SU-DHL-6 (cell line): ENCODE results near the gene CCDC30.

Experiments
- H2AFZ ChIP-seq: fragments of 200-600 bp; sonication (generic); 2 replicates; pipeline ENCODE4 v1.6.1; 2014; ENCODE audit warnings: low read depth, mild to moderate bottlenecking, moderate library complexity, mixed read lengths, antibody characterized with exemption, low read length; ENCODE audit not compliant: severe bottlenecking
- H3F3A ChIP-seq: fragments of 200-600 bp; shearing (Covaris generic); 2 replicates; pipeline ENCODE4 v1.6.0; 2016; ENCODE audit warnings: antibody characterized with exemption, mild to moderate bottlenecking; ENCODE audit not compliant: insufficient read depth
- H3K27ac ChIP-seq: fragments of 200-600 bp; sonication (generic); 2 replicates; pipeline ENCODE4 v1.5.1; 2016; ENCODE audit warnings: low read depth, mild to moderate bottlenecking, low read length, moderate library complexity, mixed read lengths
- H3K27me3 ChIP-seq: fragments of 200-600 bp; sonication (generic), shearing (Covaris generic); 2 replicates; pipeline ENCODE4 v1.6.0; 2014; ENCODE audit warnings: mild to moderate bottlenecking, low read length
- H3K36me3 ChIP-seq: fragments of 200-600 bp; sonication (generic); 2 replicates; pipeline ENCODE4 v1.6.1; 2014; ENCODE audit warnings: mild to moderate bottlenecking, low read length, mixed read lengths
- H3K4me2 ChIP-seq: fragments of 300-600, 200-600 bp; shearing (Covaris generic), sonication (generic); 2 replicates; pipeline ENCODE4 v1.6.0; 2014; ENCODE audit warnings: low read length, low read depth, mild to moderate bottlenecking; ENCODE audit not compliant: poor library complexity, severe bottlenecking
- H3K4me3 ChIP-seq: fragments of 200-600 bp; sonication (generic); 2 replicates; pipeline ENCODE4 v1.5.1; 2014; ENCODE audit warnings: antibody characterized with exemption, low read length, mild to moderate bottlenecking, mixed read lengths; ENCODE audit not compliant: insufficient read depth, poor library complexity, severe bottlenecking
- H3K79me2 ChIP-seq: fragments of 200-600 bp; sonication (generic); 2 replicates; pipeline ENCODE4 v1.6.1; 2014; ENCODE audit warnings: mild to moderate bottlenecking, low read length, moderate library complexity; ENCODE audit not compliant: insufficient read depth
- H3K9ac ChIP-seq: fragments of 200-600 bp; sonication (generic); 2 replicates; pipeline ENCODE4 v1.7.0; 2014; ENCODE audit warnings: mild to moderate bottlenecking, low read length
- H3K9me2 ChIP-seq: fragments of 200-600 bp; sonication (generic); replicated peaks from 2 replicates; pipeline ENCODE4 v1.6.1; 2014; ENCODE audit warnings: low read length; ENCODE audit not compliant: insufficient read depth
- H3K9me3 ChIP-seq: fragments of 200-600 bp; sonication (generic); 2 replicates; pipeline ENCODE4 v1.6.1; 2014; ENCODE audit warnings: low read length, mixed read lengths; ENCODE audit not compliant: insufficient read depth
- H4K20me1 ChIP-seq: fragments of 200-600 bp; sonication (generic); 2 replicates; pipeline ENCODE4 v1.6.1; 2014; ENCODE audit warnings: low read depth, mild to moderate bottlenecking, antibody characterized with exemption, low read length, moderate library complexity, mixed read lengths
- CTCF ChIP-seq: fragments of 200-600 bp; sonication (generic); IDR thresholded peaks from one replicate; pipeline ENCODE4 v1.5.1; 2017; ENCODE audit warnings: antibody characterized with exemption, mild to moderate bottlenecking, low read length, moderate library complexity; ENCODE audit not compliant: insufficient read depth, poor library complexity, severe bottlenecking
- EZH2phosphoT487 ChIP-seq: fragments of 200-600 bp; sonication (generic), shearing (Covaris generic); conservative IDR thresholded peaks from 2 replicates; pipeline ENCODE4 v1.6.1; 2018; ENCODE audit warnings: mild to moderate bottlenecking, antibody characterized with exemption, low read length, moderate library complexity, mixed read lengths

The CCDC30 gene

DNA sequence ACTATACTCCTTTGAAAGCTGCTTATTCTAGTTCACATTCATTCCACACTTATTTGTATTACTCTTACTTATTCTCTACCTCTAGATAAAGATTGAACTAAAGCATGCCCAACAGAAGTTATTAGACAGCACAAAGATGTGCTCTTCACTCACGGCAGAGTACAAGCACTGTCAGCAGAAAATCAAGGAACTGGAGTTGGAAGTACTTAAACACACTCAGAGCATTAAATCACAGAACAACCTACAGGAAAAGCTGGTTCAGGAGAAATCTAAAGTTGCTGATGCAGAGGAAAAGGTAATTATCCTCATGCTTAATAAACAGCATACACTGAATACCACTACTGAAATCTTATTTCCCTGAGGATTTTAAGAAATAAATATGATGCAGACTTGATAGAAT lies 113.8 kb downstream of the CCDC30 start:
- H3K79me2 ChIP-seq: no peaks in the 10 kb centered on the region
- no peak overlapping the region for H3K4me3 ChIP-seq
- H3K9ac ChIP-seq: no peak overlapping the region
- no peak for TF ChIP-seq EZH2phosphoT487
- H3K36me3 ChIP-seq: no peaks in the 10 kb centered on the region
- H3K27ac ChIP-seq: no peak overlapping the region
- no peaks in the 10 kb centered on the region for H3K9me3 ChIP-seq
- no peaks in the 10 kb centered on the region for H3K27me3 ChIP-seq
- H2AFZ ChIP-seq: no peak overlapping the region
- no peaks in the 10 kb centered on the region for H3F3A ChIP-seq
- no peaks in the 10 kb centered on the region for H3K9me2 ChIP-seq
- H4K20me1 ChIP-seq: no peaks in the 10 kb centered on the region
- H3K4me2 ChIP-seq: no peak overlapping the region

- Histone ChIP-seq H3K79me2 (no peaks in the 10 kb centered on the region), H2AFZ (no peak overlapping the region), H3K27me3 (no peaks in the 10 kb centered on the region), H3K9me3 (peaks cover 18% of the 10 kb centered on the region; the same call in 1 of the 2 replicates), H4K20me1 (no peaks in the 10 kb centered on the region), H3K27ac (no peak overlapping the region), H3K9ac (no peak overlapping the region), H3K9me2 (no peaks in the 10 kb centered on the region), H3K36me3 (no peaks in the 10 kb centered on the region), H3F3A (no peaks in the 10 kb centered on the region), H3K4me3 (no peak overlapping the region), H3K4me2 (no peak overlapping the region)
- no peak for TF ChIP-seq EZH2phosphoT487
- TF ChIP-seq CTCF: no peak
Observed at GRCh38 chr1:42586016-42586415, 122.9 kb downstream of the CCDC30 start.

- H4K20me1 ChIP-seq: no peaks in the 10 kb centered on the region
- H3K9me3 ChIP-seq: peaks cover 18% of the 10 kb centered on the region; the same call in 1 of the 2 replicates
- H3K79me2 ChIP-seq: no peaks in the 10 kb centered on the region
- no peaks in the 10 kb centered on the region for H3K27me3 ChIP-seq
- H3K4me3 ChIP-seq: no peak overlapping the region
- no peaks in the 10 kb centered on the region for H3K36me3 ChIP-seq
- H3K27ac ChIP-seq: no peak overlapping the region
- no peak for TF ChIP-seq EZH2phosphoT487
- no peak for TF ChIP-seq CTCF
- no peak overlapping the region for H2AFZ ChIP-seq
- no peak overlapping the region for H3K4me2 ChIP-seq
- H3F3A ChIP-seq: no peaks in the 10 kb centered on the region
- no peaks in the 10 kb centered on the region for H3K9me2 ChIP-seq
- H3K9ac ChIP-seq: no peak overlapping the region
Observed at GRCh38 chr1:42587753-42588152, 124.7 kb downstream of the CCDC30 start.

DNA sequence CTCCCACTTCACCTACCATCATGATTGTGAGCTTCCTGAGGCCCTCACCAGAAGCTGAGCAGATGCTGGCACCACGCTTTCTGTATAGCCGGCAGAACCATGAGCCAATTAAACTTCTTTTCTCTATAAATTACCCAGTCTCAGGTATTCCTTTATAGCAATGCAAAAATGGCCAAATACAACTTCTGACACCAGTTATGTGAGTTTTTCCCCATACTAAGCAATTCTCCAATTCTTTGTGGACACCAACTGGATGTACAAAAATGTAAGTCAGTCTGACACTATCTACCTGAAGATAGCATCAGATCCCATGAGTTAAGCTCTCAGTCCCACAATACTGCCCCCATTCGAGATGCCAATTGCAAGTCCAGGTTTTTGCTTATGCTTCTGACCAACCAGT lies 129.7 kb downstream of the CCDC30 start:
- TF ChIP-seq CTCF: no peak
- no peak for TF ChIP-seq EZH2phosphoT487
- no peaks in the 10 kb centered on the region for H3K27me3 ChIP-seq
- H3K9ac ChIP-seq: no peak overlapping the region
- H3F3A ChIP-seq: no peaks in the 10 kb centered on the region
- no peak overlapping the region for H3K4me3 ChIP-seq
- H2AFZ ChIP-seq: no peak overlapping the region
- H3K9me2 ChIP-seq: no peaks in the 10 kb centered on the region
- H4K20me1 ChIP-seq: no peaks in the 10 kb centered on the region
- H3K9me3 ChIP-seq: peaks cover 6% of the 10 kb centered on the region; the same call in 1 of the 2 replicates
- H3K79me2 ChIP-seq: no peaks in the 10 kb centered on the region
- no peak overlapping the region for H3K4me2 ChIP-seq
- H3K36me3 ChIP-seq: no peaks in the 10 kb centered on the region
- H3K27ac ChIP-seq: no peak overlapping the region
